HUES6 (cell line): Measurements from ENCODE around the gene NPM1.
"Not testable (repeated sequence)": the region's sequence is repeated elsewhere in the genome, so short reads cannot be mapped to it uniquely, and the experiment has no call there.

ENCODE experiments used
- H3K27ac ChIP-seq: 2 replicates; pipeline ENCODE4 v1.7.0; 2013; ENCODE audit warnings: low read depth, mild to moderate bottlenecking, low read length, inconsistent platforms
- H3K27me3 ChIP-seq: 2 replicates; pipeline ENCODE4 v1.6.1; 2013; ENCODE audit warnings: low read length; ENCODE audit not compliant: control insufficient read depth, insufficient read depth
- H3K36me3 ChIP-seq: 2 replicates; pipeline ENCODE4 v1.6.1; 2013; ENCODE audit warnings: low read length; ENCODE audit not compliant: control insufficient read depth, insufficient read depth
- H3K4me1 ChIP-seq: 2 replicates; pipeline ENCODE4 v1.6.1; 2013; ENCODE audit warnings: low read length; ENCODE audit not compliant: control insufficient read depth, insufficient read depth
- H3K4me3 ChIP-seq: 2 replicates; pipeline ENCODE4 v1.5.1; 2013; ENCODE audit warnings: low read depth, low read length
- H3K9ac ChIP-seq: one replicate; pipeline ENCODE4 v1.6.1; 2013; ENCODE audit warnings: mild to moderate bottlenecking, low read length
- H3K9me3 ChIP-seq: 2 replicates; pipeline ENCODE4 v1.6.1; 2013; ENCODE audit warnings: low read depth, low read length; ENCODE audit not compliant: control insufficient read depth, insufficient read depth

The NPM1 gene, protein sequence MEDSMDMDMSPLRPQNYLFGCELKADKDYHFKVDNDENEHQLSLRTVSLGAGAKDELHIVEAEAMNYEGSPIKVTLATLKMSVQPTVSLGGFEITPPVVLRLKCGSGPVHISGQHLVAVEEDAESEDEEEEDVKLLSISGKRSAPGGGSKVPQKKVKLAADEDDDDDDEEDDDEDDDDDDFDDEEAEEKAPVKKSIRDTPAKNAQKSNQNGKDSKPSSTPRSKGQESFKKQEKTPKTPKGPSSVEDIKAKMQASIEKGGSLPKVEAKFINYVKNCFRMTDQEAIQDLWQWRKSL

DNA sequence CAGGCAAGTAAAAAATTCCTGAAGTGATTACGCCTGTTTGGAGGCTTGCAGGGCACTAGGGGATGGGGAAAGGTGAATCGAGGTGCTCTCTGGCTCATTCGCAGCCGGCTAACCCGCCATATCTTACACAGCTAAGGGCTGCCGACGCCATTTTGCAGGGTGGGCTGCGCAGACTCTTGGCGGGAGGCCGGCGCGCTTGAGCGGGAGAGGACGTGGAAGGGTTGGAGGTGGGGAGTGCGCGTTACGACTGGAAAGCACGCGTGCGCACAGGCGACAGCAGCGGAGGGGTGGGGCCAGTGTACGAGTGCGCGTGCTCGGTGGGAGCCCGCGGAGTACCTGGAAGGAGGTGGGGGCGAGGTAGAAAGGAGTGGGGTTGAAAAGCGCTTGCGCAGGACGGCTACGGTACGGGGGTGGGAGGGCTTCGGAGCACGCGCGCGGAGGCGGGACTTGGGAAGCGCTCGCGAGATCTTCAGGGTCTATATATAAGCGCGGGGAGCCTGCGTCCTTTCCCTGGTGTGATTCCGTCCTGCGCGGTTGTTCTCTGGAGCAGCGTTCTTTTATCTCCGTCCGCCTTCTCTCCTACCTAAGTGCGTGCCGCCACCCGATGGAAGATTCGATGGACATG lies at the start of gene NPM1:
Gene NPM1 (plus strand): TSS at position 505 of the 625 bp plus-strand sequence. CDS start 100 bp downstream, at position 605.
- Histone ChIP-seq H3K27ac (peak within 1 kb of the TSS; percentile 98), H3K9ac (peak within 1 kb of the TSS; percentile 99)

DNA sequence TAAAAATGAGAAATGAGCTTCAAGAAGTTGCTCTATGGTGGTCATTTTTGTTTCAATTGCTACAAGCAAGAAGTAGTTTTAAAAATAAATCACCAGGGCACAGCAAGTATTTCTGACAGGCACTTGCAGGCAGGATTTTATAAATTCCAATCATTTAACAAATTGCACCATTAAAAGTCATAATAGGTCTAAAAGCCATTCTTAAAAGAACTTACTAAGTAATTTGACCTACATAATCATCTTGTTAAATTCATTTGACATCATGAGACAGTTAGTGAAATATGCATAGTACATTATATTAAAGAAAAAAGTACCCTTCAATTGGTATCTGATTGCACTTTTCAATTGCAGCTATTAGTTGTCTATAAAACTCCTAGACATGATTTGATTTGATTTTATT lies 47.6 kb upstream of the NPM1 start:
- Histone ChIP-seq H3K27ac (no peak overlapping the region), H3K4me1 (no peaks in the 10 kb centered on the region; the same call in 1 of the 2 replicates), H3K9ac (no peak overlapping the region), H3K9me3 (no peaks in the 10 kb centered on the region), H3K36me3 (no peaks in the 10 kb centered on the region), H3K4me3 (no peak overlapping the region), H3K27me3 (peaks cover 34% of the 10 kb centered on the region)

More for the DNA sequence above, at the start of gene NPM1:
- no peaks in the 10 kb centered on the region for H3K9me3 ChIP-seq
- no peaks in the 10 kb centered on the region for H3K27me3 ChIP-seq
- H3K4me1 ChIP-seq: peaks cover 16% of the 10 kb centered on the region
- H3K4me3 ChIP-seq: peak within 1 kb of the TSS; percentile 89
- peaks cover 41% of the 10 kb centered on the region for H3K36me3 ChIP-seq

DNA sequence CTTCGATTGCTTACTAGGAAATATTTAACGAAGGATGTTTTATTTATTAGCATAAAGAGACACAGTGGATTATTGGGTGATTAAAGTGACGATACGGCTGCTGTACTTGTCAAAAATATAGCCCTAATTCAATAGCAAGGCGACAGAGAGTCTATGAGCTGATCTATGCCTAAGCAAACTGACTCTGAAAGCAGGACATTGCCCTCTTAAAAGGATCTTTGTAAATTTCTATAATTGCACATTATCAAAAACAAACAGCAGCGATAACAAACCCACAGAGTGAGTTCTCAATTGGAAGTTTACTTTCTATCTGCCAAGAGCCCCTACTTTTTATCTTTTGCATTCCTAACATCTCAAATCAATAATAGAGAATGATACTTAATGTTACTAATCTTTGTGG lies 47.2 kb upstream of the NPM1 start:
- Histone ChIP-seq H3K9ac (no peak overlapping the region), H3K27me3 (peaks cover 29% of the 10 kb centered on the region), H3K36me3 (no peaks in the 10 kb centered on the region), H3K4me3 (no peak overlapping the region), H3K4me1 (no peaks in the 10 kb centered on the region; the same call in 1 of the 2 replicates), H3K27ac (no peak overlapping the region), H3K9me3 (no peaks in the 10 kb centered on the region)

DNA sequence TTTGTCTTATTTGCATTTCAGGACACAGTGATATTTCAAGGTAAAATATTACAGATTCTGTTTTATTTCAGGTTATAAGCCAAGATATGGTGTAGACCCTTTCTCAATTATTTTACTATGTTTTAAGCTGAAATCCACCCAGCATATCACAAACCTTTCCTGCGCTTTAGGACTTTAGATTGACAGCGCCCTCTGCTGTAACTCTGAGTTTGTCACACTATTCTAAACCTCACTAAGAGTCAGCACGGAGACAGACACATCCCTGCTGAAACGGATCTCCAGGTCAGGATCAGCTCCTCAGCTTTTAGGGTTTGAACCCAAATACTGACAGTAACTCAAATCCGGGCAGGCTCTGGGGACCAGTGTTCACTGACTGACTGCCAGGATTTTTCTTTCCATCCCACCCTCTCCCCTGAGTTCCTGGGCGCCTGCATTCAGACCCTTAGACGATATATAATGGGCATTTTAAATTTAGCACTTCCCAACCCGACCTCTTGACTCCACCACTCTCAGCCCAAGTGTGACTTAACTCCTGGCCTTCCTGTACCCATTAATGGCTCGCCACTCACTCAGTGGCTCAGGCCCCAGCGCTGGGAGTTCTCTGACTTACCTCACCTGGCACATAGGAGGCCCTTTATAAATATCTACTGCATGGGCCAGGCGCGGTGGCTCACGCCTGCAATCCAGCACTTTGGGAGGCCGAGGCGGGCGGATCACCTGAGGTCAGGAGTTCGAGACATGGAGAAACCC lies 45.1 kb upstream of the NPM1 start:
- Histone ChIP-seq H3K4me1 (no peaks in the 10 kb centered on the region), H3K9me3 (no peaks in the 10 kb centered on the region), H3K27ac (no peak overlapping the region), H3K9ac (no peak overlapping the region), H3K27me3 (peaks cover 9% of the 10 kb centered on the region), H3K4me3 (no peak overlapping the region), H3K36me3 (no peaks in the 10 kb centered on the region)

DNA sequence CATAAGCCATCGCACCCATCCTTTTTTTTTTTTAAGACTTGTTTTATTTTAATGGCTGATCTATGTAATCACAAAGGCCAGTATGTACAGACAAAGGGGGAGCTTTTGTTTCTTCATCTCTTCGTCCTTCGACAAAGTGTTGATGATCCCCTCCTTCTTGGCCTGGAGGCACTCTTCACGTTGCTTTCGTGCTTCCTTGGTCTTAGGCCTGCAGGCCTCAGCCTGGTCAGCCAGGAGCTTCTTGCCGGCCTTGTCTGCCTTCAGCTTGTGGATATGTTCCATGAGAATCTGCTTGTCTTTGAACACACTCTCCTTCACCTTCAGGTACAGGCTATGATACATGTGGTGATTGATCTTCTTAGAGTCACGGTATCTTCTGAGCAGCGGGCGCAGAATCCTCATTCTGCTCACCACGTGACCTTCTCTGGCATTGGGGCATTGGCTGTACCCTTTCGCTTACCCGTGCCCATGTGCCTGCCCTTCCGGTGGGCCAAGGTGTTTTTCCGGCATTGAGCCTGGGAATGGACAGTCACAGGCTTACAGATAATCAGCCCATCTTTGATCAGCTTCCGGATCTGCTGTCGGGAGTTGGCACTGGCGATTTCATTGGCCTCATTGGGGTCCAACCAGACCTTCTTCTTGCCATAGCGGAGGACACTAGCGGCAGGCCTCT lies 42.6 kb upstream of the NPM1 start:
- Histone ChIP-seq H3K9ac (no peak overlapping the region), H3K27ac (no peak overlapping the region), H3K27me3 (no peaks in the 10 kb centered on the region), H3K4me3 (no peak overlapping the region), H3K4me1 (no peaks in the 10 kb centered on the region), H3K36me3 (no peaks in the 10 kb centered on the region), H3K9me3 (no peaks in the 10 kb centered on the region)

DNA sequence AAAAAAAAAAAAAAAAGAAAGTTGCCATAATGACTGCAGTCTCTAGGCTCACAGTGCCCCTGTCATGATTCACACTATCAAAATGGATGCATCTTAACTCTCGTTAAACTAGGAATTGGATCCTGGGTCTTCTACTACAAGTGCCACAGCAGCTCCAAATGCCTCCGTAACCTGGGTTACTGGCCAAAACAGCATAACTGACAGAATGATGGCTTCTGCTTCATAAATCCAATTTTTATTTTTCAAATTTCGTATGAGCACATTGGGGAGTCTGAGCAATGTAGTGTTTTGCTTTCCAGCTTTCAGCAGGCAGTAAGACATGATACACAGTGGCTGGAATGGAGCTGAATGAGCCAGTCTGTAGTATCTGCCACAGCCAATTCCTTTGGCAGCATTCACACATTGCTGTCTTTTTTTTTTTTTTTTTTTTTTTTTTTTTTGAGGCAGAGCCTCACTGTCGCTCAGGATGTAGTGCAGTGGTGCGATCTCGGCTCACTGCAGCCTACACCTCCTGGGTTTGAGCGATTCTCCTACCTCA lies 36.0 kb upstream of the NPM1 start:
- no peak overlapping the region for H3K27ac ChIP-seq
- H3K27me3 ChIP-seq: no peaks in the 10 kb centered on the region
- no peaks in the 10 kb centered on the region for H3K36me3 ChIP-seq
- no peaks in the 10 kb centered on the region for H3K4me1 ChIP-seq
- no peak overlapping the region for H3K4me3 ChIP-seq
- H3K9me3 ChIP-seq: no peaks in the 10 kb centered on the region
- H3K9ac ChIP-seq: no peak overlapping the region

DNA sequence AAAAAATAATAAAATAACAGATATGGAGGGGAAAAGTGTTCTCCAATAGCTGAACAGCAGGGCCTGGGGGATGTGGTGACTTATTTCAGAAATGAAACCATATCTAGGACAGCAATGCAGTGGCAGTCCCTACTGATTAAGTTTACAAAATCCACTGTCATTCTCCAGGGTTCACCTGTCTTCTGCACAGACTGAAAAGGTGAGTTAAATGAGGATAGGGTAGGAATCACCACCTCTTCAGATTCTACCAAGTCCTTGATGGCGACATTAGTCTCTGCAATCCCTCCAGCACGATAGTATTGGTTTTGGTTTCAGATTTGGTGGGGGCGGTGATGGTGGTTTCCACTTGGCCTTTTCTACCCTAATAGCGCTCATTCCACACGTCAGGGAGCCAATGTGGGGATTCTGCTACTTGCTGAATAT lies 32.3 kb upstream of the NPM1 start:
- no peaks in the 10 kb centered on the region for H3K4me1 ChIP-seq
- no peak overlapping the region for H3K9ac ChIP-seq
- no peaks in the 10 kb centered on the region for H3K27me3 ChIP-seq
- no peaks in the 10 kb centered on the region for H3K9me3 ChIP-seq
- no peak overlapping the region for H3K4me3 ChIP-seq
- no peak overlapping the region for H3K27ac ChIP-seq
- H3K36me3 ChIP-seq: no peaks in the 10 kb centered on the region

DNA sequence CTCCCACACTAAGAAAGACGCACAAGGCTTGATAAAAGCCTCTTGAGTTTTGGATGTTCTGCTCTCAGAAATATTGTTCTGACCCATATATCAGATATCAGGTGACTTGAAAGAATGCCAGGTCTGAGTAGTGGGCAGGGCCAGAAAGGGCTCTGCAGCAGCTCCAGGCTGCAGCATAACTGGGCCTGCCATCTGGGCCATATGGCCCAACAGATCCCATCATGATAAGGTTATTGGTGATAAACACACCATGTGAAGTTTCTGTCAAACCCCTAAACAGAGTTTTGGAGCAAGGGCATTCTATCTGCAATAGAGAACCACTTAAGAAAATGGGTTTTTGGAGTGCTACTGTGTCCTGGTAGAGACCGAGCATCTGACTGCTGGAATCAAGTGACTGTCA lies 29.8 kb upstream of the NPM1 start:
- H3K27ac ChIP-seq: no peak overlapping the region
- no peaks in the 10 kb centered on the region for H3K9me3 ChIP-seq
- no peak overlapping the region for H3K9ac ChIP-seq
- no peak overlapping the region for H3K4me3 ChIP-seq
- H3K27me3 ChIP-seq: no peaks in the 10 kb centered on the region
- H3K36me3 ChIP-seq: no peaks in the 10 kb centered on the region
- H3K4me1 ChIP-seq: peaks cover 9% of the 10 kb centered on the region; the same call in 1 of the 2 replicates

DNA sequence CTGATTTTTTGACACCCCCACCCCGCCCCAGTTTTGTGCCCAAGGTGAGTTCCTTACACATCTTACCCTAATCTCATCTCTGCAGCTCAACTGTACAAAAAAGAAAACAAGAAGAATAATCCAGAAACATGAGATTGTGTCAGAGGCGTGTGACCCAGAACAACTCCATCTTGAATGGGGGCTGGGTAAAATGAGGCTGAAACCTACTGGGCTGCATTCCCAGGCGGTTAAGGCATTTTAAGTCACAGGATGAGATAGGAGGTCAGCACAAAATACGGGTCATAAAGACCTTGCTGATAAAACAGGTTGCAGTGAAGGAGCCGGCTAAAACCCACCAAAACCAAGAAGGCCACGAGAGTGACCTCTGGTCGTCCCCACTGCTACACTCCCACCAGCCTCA lies 26.5 kb upstream of the NPM1 start:
- H3K36me3 ChIP-seq: not testable (repeated sequence)

DNA sequence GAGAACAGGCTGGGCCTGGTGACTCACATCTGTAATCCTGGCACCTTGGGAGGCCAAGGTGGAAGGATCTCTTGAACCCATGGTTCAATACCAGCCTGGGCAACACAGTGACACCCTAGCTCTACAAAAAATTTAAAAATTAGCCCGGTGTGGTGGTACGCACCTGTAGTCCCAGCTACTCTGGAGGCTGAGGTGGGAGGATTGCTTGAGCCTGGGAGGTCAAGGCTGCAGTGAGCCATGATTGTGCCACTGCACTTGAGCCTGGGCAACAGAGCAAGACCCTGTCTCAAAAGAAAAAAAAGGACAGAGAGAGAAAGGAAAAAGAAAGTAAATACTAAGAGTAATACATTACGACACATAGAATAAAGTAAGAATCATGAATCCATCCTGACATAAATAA lies 24.4 kb upstream of the NPM1 start:
- not testable (repeated sequence) for H3K4me3 ChIP-seq, H3K27me3 ChIP-seq, H3K9ac ChIP-seq, H3K36me3 ChIP-seq, H3K27ac ChIP-seq, H3K4me1 ChIP-seq, H3K9me3 ChIP-seq

More for the DNA sequence above, 26.5 kb upstream of the NPM1 start:
- H3K4me1 ChIP-seq, H3K27me3 ChIP-seq, H3K9me3 ChIP-seq, H3K27ac ChIP-seq, H3K9ac ChIP-seq, H3K4me3 ChIP-seq: not testable (repeated sequence)
